HEK293T (cell line): ENCODE results near the gene N4BP2L1.

Experiments used
- ARNT ChIP-seq: fragments of 450-650 bp; IDR thresholded peaks from 2 replicates; pipeline ENCODE4 v1.6.1; 2017; ENCODE audit warnings: mild to moderate bottlenecking
- BHLHE40 ChIP-seq: fragments of 450-650 bp; IDR thresholded peaks from 2 replicates; pipeline ENCODE4 v1.6.1; 2016; ENCODE audit warnings: mild to moderate bottlenecking, moderate library complexity, borderline replicate concordance
- ELF4 ChIP-seq: fragments of 450-650 bp; IDR thresholded peaks from 2 replicates; pipeline ENCODE4 v1.6.1; 2017; ENCODE audit warnings: antibody characterized with exemption
- FOXA1 ChIP-seq: fragments of 450-650 bp; IDR thresholded peaks from 2 replicates; pipeline ENCODE4 v1.6.1; 2016; ENCODE audit warnings: mild to moderate bottlenecking
- FOXK2 ChIP-seq: fragments of 450-650 bp; IDR thresholded peaks from 2 replicates; pipeline ENCODE4 v1.6.1; 2016; ENCODE audit warnings: mild to moderate bottlenecking
- FOXM1 ChIP-seq: fragments of 450-650 bp; IDR thresholded peaks from 2 replicates; pipeline ENCODE4 v1.6.1; 2017; ENCODE audit warnings: mild to moderate bottlenecking, borderline replicate concordance
- HDGF ChIP-seq: fragments of 450-650 bp; IDR thresholded peaks from 2 replicates; pipeline ENCODE4 v1.6.1; 2017; ENCODE audit warnings: antibody characterized with exemption, borderline replicate concordance
- L3MBTL2 ChIP-seq: fragments of 450-650 bp; conservative IDR thresholded peaks from 2 replicates; pipeline ENCODE4 v1.6.1; 2016; ENCODE audit warnings: mild to moderate bottlenecking
- NFRKB ChIP-seq: fragments of 450-650 bp; IDR thresholded peaks from 2 replicates; pipeline ENCODE4 v1.6.1; 2016; ENCODE audit warnings: mild to moderate bottlenecking, moderate library complexity
- PKNOX1 ChIP-seq: fragments of 450-650 bp; IDR thresholded peaks from 2 replicates; pipeline ENCODE4 v1.6.1; 2016
- SP1 ChIP-seq: fragments of 450-650 bp; IDR thresholded peaks from 2 replicates; pipeline ENCODE4 v1.6.1; 2017
- SUZ12 ChIP-seq: fragments of 450-650 bp; IDR thresholded peaks from 2 replicates; pipeline ENCODE4 v1.6.1; 2016; ENCODE audit warnings: mild to moderate bottlenecking
- TARDBP ChIP-seq: fragments of 450-650 bp; IDR thresholded peaks from 2 replicates; pipeline ENCODE4 v1.6.1; 2016

- TF ChIP-seq SUZ12: no peak
- no peak for TF ChIP-seq ELF4
- no peak for TF ChIP-seq L3MBTL2
- TF ChIP-seq NFRKB: no peak
- TF ChIP-seq SP1: no peak
- no peak for TF ChIP-seq BHLHE40
- no peak for TF ChIP-seq PKNOX1
- no peak for TF ChIP-seq FOXM1
- no peak for TF ChIP-seq FOXK2
- no peak for TF ChIP-seq TARDBP
- no peak for TF ChIP-seq HDGF
- no peak for TF ChIP-seq FOXA1
- no peak for TF ChIP-seq ARNT
Observed at GRCh38 chr13:32425158-32425557, 2.8 kb downstream of the N4BP2L1 start.
